ENCODE measurements around the gene ATP5F1D.

ATP5F1D gene

GRCh38 chr19:1258163-1258492 lies 16.6 kb downstream of the ATP5F1D start:
- no peak for DNase-seq (ENCODE audit: low read depth in 2 of 2)

GRCh38 chr19:1258707-1259205 lies 17.2 kb downstream of the ATP5F1D start:
- no peak for DNase-seq (ENCODE audit: low read depth in 2 of 2)

- DNase-seq (ENCODE audit: low read depth in 2 of 2): no peak
Observed at GRCh38 chr19:1259206-1259875, 17.8 kb downstream of the ATP5F1D start.

- no peak for DNase-seq (ENCODE audit: low read depth in 2 of 2)
Observed at GRCh38 chr19:1259876-1260748, 18.6 kb downstream of the ATP5F1D start.

GRCh38 chr19:1260749-1261537 lies 19.4 kb downstream of the ATP5F1D start:
- DNase-seq (ENCODE audit: low read depth in 2 of 2): peak; percentile 95 to 96

GRCh38 chr19:1261538-1261797 lies 19.9 kb downstream of the ATP5F1D start:
- no peak for DNase-seq (ENCODE audit: low read depth in 2 of 2)

GRCh38 chr19:1261798-1262622 lies 20.5 kb downstream of the ATP5F1D start:
- no peak for DNase-seq (ENCODE audit: low read depth in 2 of 2)

- no peak for DNase-seq (ENCODE audit: low read depth in 2 of 2)
Observed at GRCh38 chr19:1262623-1263123, 21.1 kb downstream of the ATP5F1D start.

GRCh38 chr19:1263188-1263587 lies 21.6 kb downstream of the ATP5F1D start:
- DNase-seq (ENCODE audit: low read depth in 2 of 2): no peak

- DNase-seq (ENCODE audit: low read depth in 2 of 2): no peak
Observed at GRCh38 chr19:1264801-1265614, 23.5 kb downstream of the ATP5F1D start.

GRCh38 chr19:1265615-1266128 lies 24.1 kb downstream of the ATP5F1D start:
- no peak for DNase-seq (ENCODE audit: low read depth in 2 of 2)

GRCh38 chr19:1266129-1266915 lies 24.8 kb downstream of the ATP5F1D start:
- DNase-seq (ENCODE audit: low read depth in 2 of 2): peak in 1 of 2 donors; percentile 69

- no peak for DNase-seq (ENCODE audit: low read depth in 2 of 2)
Observed at GRCh38 chr19:1266916-1267476, 25.4 kb downstream of the ATP5F1D start.

- DNase-seq (ENCODE audit: low read depth in 2 of 2): no peak
Observed at GRCh38 chr19:1267477-1268225, 26.1 kb downstream of the ATP5F1D start.

- no peak for DNase-seq (ENCODE audit: low read depth in 2 of 2)
Observed at GRCh38 chr19:1268226-1269064, 26.9 kb downstream of the ATP5F1D start.

- DNase-seq (ENCODE audit: low read depth in 2 of 2): peak; percentile 98 to 99
Observed at GRCh38 chr19:1269065-1269477, 27.5 kb downstream of the ATP5F1D start, which contains the start of gene CIRBP. CIRBP (plus strand) TSS chr19:1269332; CDS start chr19:1270934, 1,602 bp downstream.

- peak in 1 of 2 donors; percentile 71 for DNase-seq (ENCODE audit: low read depth in 2 of 2)
Observed at GRCh38 chr19:1269478-1270212, 28.1 kb downstream of the ATP5F1D start.

All from stimulated activated CD8-positive, alpha-beta memory T cell treated with anti-CD3 and anti-CD28 coated beads, Interleukin-7, amount 100 ng/mL, for 1 hour (primary cell).